Measurements from ENCODE around the gene MIF4GD.

Gene MIF4GD

GRCh38 chr17:75237100-75238014 is 33.7 kb downstream of the MIF4GD start:
- no peak for DNase-seq (ENCODE audit: low read depth in 3 of 3)

- DNase-seq (ENCODE audit: low read depth in 3 of 3): no peak
Measured at GRCh38 chr17:75232786-75233185, 38.2 kb downstream of the MIF4GD start.

- DNase-seq (ENCODE audit: low read depth in 3 of 3): no peak
Measured at GRCh38 chr17:75231741-75232464, 39.1 kb downstream of the MIF4GD start.

GRCh38 chr17:75231071-75231470 is 40.0 kb downstream of the MIF4GD start:
- no peak for DNase-seq (ENCODE audit: low read depth in 3 of 3)

GRCh38 chr17:75228847-75229246 is 42.2 kb downstream of the MIF4GD start:
- no peak for DNase-seq (ENCODE audit: low read depth in 3 of 3)

GRCh38 chr17:75228305-75228704 is 42.7 kb downstream of the MIF4GD start:
- DNase-seq (ENCODE audit: low read depth in 3 of 3): no peak

GRCh38 chr17:75227729-75228128 is 43.3 kb downstream of the MIF4GD start:
- no peak for DNase-seq (ENCODE audit: low read depth in 3 of 3)

GRCh38 chr17:75225016-75225415 is 46.0 kb downstream of the MIF4GD start:
- no peak for DNase-seq (ENCODE audit: low read depth in 3 of 3)

- DNase-seq (ENCODE audit: low read depth in 3 of 3): no peak
Measured at GRCh38 chr17:75219815-75220214, 51.2 kb downstream of the MIF4GD start.

- no peak for DNase-seq (ENCODE audit: low read depth in 3 of 3)
Measured at GRCh38 chr17:75218131-75218530, 52.9 kb downstream of the MIF4GD start.

Data from stimulated activated CD4-positive, alpha-beta T cell treated with anti-CD3 and anti-CD28 coated beads, TNF-alpha, amount 100 ng/mL, for 24 hours (primary cell).